SH-SY5Y (cell line): Measurements from ENCODE around the gene KCNN3.

Source experiments
- GATA2 ChIP-seq: IDR thresholded peaks from 2 replicates; pipeline ENCODE4 v1.6.1; 2011; ENCODE audit warnings: mild to moderate bottlenecking, low read depth, low read length
- GATA3 ChIP-seq: IDR thresholded peaks from 2 replicates; pipeline ENCODE4 v1.6.1; 2011; ENCODE audit warnings: low read depth, mild to moderate bottlenecking, low read length, moderate library complexity

The KCNN3 gene

DNA sequence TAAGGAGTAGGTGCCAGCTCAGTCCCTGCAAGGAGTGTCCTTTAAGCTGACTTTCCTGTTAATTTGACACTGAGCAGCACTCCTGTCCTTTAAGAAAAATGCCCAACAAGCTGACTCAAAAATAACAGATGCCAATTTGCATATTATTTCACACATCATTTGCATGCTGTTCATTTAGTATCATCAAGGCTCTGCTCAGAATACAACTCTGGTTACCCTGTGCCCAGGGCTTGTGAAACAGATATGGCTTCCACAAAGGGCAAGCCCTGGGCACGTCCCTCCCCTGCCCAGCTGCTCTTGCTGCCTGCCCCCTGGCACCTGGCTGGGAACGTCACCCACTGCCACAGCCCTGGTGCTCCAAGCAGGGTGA is 10.3 kb downstream of the KCNN3 start:
- TF ChIP-seq GATA2: no peak
- TF ChIP-seq GATA3: no peak

DNA sequence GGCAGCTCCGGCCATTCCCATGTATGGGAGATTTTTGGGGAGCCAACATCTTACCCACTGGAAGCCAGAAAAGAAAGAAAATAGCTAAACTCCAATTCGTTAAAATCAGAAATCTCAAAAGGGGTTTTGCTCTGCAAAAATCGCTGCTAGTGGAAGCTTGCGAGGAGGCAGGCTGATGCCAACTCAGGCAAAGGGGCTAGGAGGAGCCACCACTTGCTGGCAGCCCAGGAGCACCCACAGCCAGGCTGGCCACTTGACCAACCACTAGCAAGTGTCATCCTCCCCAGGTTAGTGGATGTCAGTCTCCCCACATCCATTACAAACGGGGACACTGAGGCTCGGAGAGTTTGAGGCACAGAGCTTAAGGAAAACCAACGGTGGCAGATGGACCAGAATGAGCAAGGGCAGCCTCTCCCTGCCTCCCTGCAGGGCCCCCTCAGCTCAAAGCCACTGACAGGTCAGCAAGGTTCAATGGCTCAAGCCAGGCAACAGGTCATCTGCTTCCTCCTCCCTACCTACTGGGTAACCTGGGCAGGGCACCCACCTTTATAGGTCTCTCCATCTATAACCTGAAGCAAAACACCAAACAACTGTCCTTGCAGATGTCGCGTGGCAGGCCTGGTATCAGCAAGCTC is 10.8 kb downstream of the KCNN3 start:
- TF ChIP-seq GATA2: no peak
- TF ChIP-seq GATA3: no peak

DNA sequence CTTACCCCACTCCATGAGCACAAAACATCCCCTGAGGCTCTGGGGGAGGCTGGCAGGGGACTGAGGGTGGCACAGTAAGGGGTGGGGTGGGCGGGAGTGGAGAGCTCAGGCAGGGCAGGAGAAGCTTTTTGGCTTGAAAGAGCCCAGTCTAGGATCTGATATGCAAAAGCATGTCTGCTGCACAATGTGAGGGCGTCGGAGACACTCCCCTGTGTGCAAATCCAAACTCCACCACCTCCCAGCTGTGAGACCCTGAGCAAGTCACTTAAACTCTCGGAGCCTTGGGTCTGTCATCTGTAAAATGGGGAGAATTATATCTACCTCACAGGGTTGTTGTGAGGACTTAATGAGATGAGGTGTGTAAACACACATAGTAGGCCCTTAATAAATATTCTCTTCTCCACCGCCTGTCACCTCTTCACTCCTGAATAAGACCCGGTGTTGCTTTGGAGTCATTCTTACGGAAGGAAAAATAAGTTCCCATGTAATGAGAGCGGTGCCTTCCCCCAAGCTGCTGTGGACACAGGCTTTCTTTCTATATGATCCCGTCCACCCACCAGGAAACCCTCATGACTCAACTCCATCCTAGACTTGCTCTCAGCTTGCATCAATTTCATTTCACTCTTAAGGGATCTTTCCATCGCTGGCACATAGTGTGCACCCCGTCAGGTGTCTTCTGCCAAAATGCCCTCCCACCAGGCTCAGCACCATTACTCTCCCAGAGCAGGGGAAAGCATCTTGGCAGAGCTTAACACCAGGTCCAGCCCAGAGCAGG is 12.5 kb downstream of the KCNN3 start:
- no peak for TF ChIP-seq GATA2
- TF ChIP-seq GATA3: no peak

DNA sequence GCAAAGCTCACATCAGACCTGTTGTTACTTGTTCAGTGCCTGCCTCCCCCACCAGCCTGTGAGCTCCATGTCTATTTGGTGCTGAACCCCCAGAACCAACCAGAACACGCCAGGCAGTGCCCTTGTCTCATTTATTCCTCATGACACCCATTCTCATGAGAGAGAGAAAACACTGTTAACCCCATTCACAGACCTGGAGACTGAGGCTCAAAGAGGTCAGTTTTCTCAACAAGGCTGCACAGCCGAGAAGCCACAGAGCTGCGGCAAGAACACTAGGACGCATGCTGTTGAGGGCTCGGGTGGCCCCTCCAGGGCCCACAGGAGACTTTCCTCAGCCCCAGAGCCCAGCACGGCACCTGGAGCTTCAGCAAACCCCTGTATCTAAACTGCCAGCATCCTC is 13.1 kb downstream of the KCNN3 start:
- TF ChIP-seq GATA3 (no peak), GATA2 (no peak)

DNA sequence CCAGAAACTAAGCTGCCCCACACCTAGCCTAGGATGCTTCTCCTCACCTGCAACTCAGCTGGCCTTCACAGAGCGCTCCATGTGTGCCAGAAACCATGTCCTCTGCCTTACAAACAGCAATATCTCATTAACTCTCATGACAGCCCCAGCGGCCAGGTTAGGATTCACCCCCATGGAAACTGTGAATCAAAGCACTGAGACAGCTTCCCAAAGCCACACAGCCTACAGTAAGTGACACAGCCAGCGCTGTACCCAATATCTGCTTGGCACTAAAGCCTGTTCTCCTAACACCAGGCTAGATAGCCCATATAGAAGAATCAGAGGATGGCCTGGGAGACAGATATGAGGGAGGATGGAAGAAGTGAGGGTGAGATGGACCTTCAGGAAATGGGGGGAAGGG is 13.5 kb downstream of the KCNN3 start:
- no peak for TF ChIP-seq GATA3
- TF ChIP-seq GATA2: no peak

DNA sequence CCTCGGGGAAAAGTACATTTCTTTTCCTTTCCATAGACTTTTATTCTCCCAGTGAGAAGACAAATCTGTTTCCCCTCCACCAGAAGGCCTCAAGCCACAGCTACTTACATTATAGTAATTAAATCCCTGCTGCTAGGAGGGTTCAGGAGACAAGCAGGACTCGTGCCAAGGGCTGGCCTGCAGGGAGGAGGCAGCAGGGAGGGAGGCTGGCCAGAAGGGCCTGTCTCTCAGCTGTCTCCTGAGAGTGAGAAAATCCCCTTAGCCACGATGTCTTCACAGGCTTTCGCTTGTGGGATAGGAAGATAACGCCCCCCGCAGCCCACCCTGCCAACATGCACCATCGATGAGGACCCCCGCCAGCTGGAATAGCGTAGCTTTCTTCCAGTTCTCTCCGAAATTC is 14.0 kb downstream of the KCNN3 start:
- TF ChIP-seq GATA3 (no peak), GATA2 (no peak)

DNA sequence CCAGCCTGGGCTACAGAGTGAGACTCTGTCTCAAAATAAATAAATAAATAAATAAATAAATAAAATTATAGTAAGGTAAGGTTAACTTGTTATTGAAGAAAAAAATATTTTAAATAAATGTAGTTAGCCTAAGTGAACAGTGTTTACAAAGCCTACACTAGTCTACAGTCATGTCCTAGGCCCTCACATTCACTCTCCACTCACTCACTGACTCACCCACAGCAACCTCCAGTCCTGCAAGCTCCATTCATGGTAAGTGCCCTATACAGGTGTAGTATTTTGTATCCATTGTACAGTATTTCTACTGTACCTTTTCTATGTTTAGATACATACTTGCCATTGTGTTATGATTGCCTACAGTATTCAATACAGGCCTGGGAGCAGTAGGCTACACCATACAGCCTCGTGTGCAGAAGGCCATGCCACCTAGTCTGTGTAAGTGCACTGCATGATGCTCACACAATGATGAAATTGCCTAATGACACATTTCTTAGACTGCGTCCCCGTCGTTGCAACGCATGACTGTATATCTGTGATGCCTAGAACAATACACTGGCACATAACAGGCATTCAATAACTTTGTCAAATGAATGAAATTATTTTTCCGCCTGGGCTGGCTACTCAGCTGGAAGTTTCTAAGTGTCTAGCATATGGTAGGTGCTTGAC is 14.8 kb downstream of the KCNN3 start:
- TF ChIP-seq GATA3: no peak
- no peak for TF ChIP-seq GATA2

DNA sequence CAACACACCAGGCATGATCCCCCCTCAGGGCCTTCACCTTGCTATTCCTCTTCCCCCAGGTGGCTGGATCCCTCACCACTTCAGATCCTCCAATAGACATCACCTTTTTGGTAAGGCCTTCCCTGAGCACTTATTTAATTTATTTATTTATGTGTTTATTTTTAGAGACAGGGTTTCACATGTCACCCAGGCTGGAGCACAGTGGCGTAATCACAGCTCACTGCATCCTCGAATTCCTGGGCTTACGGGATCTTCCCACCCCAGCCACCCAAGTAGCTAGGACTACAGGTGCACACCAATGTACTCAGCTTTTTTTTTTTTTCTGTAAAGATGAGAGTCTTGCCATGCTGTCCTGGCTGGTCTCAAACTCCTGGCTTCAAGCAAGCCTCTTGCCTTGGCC is 17.2 kb downstream of the KCNN3 start:
- TF ChIP-seq GATA2 (no peak), GATA3 (no peak)

DNA sequence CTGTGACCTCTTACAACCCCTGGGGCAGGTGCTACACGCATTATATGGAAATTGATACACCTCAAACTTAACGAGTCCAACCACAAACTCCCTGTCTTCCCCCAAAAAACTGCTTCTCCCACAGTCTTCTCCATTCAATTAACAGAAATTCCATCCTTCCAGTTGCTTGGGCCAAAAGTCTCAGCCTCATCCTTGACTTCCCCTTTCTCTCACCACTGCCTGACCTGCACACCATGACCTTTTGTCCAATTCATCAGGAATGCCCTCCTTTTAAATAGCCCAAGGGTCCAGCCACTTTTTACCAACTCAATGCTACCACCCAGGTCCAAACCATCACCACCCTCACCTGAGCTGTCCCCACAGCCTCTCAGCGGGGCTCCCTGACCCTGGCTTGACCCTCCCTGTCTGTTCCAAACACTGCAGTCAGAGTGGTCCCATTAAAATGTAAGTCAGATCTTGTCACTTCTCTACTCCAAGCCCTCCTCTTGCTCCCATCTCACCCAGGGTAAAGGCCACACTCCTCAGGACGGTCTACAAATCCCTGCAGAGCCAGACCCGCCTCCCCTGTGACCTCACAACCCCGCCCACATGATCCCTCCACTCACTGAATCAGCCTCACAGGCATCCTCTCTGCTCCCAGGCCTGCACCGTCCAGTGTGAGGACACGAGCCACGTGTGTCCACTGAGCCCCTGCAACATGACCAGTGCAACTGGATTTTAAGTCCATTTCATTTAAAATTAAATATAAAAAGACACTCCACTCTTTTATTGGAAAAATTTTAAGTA is 18.5 kb downstream of the KCNN3 start:
- TF ChIP-seq GATA3: no peak
- TF ChIP-seq GATA2: no peak

DNA sequence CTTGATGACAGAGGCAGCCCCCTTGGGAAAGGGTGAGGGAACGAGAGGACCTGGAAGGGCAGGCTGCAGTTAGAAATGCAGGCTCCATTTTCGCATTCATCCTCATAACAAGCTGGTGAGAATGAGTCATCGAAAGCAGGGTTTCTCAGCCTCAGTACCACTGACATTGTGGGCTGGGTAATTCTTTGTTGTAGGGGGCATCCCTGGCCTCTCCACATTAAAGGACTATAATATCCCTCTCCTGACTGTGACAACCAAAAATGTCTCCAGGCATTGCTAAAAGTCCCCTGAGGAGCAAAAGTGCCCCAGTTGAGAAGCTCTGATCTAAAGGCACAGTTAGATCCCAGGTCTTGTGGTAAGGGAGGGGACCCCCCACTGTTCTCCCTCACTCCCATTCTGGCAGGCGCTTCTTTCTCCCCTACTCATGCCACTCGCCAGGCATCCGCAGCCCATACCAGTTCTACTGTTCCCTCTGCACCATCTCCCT is 20.4 kb downstream of the KCNN3 start:
- no peak for TF ChIP-seq GATA2
- TF ChIP-seq GATA3: no peak

DNA sequence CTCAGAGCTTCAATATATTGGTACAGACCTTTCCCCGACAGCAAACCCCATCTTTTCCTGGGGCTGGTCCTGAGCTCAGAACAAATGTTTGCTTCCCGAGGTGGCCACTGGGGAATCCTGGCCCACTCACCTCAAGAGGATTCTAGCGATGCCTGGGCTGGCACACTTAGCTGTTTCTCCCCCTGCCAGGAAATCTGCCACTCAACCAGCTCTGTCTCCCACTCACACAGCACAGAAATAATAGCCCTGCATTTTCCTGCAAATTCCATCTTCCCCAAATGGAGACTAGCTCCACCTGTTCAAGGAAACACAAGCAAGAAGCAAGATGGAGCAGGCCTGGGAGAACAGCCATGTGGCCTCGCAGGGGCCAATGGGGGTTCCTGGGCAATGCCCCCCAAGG is 21.1 kb downstream of the KCNN3 start:
- no peak for TF ChIP-seq GATA3
- TF ChIP-seq GATA2: no peak

DNA sequence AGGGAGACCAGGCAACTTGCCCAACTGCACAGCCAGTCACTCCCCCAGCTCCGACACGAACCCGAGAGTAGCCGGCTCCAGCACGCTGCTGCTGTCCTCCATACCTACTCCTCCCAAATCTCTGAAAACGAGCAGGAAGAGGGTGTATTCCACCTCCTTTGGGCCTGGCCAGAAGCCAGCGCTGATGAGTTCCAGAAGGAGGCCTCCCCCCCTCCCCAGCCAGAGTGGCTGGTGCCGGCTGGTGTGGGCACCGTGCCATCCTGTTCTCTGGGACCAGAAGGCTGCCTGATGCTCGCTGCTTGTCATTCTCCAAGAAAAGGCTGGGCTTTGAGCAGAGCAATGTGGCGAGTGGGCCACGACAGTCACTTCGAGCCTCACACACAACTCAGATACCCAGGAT is 22.2 kb downstream of the KCNN3 start:
- TF ChIP-seq GATA3 (no peak), GATA2 (no peak)

DNA sequence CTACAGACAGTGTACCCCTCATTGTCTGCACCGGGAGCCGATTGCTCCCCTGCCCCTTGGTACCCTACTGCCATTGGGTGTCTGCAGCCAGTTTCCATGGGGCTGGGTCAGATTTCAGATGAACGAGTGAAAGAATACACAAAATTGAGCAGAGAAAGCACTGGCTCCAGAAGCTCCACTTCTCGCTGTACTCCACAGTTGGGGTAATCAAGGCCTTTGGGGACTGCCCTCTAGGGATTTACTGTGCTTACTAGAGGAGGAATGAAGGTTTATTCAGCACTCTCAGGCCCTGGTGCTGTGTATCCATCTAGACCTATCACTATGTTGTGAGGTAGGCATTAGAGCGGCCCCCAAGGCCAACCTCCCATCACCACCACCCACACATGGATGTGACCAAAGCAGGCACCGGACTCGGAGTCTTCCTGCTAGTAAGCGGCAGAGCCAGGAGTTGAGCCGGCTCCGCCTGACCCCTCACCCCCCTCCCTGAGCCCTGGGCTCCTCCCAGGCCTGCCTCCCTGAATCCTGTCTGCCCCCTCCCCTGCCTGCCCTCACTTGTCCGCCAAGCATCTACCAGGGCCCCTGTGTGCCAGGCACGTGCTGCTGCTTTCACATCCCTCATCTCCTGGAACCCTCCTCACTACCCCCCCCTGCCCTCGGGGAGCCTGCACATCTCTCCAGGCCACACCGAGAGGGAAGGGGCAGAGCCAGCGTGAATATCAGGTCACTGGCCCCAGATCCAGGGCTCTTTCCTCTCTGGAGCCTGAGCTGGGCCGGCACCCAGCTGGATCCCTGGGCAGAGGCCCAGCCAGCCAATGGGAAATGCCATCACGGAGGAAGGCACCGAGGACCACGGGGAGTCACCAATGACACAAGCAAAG is 23.3 kb downstream of the KCNN3 start:
- TF ChIP-seq GATA3: no peak
- no peak for TF ChIP-seq GATA2
